ENCODE measurements around the gene EFHD2.

Gene EFHD2

DNA sequence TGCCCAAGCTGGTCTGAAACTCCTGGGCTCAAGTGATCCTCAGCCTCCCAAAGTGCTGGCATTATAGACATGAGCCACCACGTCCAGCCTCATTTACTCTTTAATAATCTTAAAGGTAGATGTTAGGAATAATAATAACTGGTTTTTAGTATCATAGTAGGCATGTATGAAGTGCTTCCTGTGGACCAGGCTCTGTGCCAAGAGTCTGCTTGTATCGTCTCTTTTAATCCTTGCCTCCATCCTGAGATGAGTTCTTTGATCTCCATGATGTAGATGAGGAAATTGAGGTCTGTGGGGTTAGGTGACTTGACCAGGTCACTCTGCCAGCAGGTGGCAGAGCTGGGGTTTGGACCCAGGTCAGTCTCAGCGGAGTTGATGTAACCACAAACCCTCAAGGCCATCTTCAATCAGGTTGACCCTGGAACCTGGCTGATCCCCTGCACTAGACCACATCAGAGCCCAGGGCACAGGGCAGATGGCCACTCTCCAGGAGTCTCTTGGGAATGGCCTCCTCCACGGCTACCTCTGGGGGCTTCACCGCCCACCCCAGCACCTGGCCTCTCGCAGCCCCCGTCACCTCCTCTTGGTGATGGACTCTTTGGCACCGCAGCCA, 11.3 kb downstream of the EFHD2 start:
- ATAC-seq = no peak
- no peak for TF ChIP-seq GLIS3 (CRISPR knock-in tag; IDR thresholded peaks at IDR 0.05)
- TF ChIP-seq, protein P1, sequence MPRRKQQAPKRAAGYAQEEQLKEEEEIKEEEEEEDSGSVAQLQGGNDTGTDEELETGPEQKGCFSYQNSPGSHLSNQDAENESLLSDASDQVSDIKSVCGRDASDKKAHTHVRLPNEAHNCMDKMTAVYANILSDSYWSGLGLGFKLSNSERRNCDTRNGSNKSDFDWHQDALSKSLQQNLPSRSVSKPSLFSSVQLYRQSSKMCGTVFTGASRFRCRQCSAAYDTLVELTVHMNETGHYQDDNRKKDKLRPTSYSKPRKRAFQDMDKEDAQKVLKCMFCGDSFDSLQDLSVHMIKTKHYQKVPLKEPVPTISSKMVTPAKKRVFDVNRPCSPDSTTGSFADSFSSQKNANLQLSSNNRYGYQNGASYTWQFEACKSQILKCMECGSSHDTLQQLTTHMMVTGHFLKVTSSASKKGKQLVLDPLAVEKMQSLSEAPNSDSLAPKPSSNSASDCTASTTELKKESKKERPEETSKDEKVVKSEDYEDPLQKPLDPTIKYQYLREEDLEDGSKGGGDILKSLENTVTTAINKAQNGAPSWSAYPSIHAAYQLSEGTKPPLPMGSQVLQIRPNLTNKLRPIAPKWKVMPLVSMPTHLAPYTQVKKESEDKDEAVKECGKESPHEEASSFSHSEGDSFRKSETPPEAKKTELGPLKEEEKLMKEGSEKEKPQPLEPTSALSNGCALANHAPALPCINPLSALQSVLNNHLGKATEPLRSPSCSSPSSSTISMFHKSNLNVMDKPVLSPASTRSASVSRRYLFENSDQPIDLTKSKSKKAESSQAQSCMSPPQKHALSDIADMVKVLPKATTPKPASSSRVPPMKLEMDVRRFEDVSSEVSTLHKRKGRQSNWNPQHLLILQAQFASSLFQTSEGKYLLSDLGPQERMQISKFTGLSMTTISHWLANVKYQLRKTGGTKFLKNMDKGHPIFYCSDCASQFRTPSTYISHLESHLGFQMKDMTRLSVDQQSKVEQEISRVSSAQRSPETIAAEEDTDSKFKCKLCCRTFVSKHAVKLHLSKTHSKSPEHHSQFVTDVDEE (CRISPR knock-in tag; IDR thresholded peaks at IDR 0.05) = no peak
- TF ChIP-seq, protein P2, sequence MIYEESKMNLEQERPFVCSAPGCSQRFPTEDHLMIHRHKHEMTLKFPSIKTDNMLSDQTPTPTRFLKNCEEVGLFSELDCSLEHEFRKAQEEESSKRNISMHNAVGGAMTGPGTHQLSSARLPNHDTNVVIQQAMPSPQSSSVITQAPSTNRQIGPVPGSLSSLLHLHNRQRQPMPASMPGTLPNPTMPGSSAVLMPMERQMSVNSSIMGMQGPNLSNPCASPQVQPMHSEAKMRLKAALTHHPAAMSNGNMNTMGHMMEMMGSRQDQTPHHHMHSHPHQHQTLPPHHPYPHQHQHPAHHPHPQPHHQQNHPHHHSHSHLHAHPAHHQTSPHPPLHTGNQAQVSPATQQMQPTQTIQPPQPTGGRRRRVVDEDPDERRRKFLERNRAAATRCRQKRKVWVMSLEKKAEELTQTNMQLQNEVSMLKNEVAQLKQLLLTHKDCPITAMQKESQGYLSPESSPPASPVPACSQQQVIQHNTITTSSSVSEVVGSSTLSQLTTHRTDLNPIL (CRISPR knock-in tag; IDR thresholded peaks at IDR 0.05; ENCODE audit: low read depth) = no peak

DNA sequence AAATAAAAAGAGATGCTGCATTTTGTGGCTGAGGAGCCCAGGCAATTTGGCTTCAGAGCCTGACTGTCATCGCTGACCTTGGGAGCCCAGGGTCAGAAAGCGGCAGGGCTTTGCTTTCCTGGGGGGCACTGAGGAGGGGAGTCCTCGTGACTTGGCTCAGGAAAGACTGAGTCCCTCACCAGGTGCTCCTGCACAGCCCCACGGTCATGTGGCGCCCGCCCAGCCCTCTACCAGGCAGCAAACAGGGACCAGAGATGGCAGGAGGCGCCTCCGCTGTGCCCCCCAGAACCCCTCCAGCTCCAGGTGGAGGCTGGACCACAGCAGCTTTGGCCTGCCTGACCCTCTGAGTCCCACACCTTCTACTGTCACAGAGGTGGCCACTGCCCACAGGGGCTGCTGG, 13.2 kb downstream of the EFHD2 start:
- TF ChIP-seq, protein P2 (CRISPR knock-in tag; IDR thresholded peaks at IDR 0.05; ENCODE audit: low read depth) = no peak
- TF ChIP-seq ARNTL (CRISPR knock-in tag; IDR thresholded peaks at IDR 0.05; ENCODE audit: borderline replicate concordance, low read depth) = no peak
- no peak for TF ChIP-seq CSDC2 (CRISPR knock-in tag; IDR thresholded peaks at IDR 0.05)
- no peak for TF ChIP-seq TCF4 (CRISPR knock-in tag; IDR thresholded peaks at IDR 0.05; ENCODE audit: borderline replicate concordance)
- TF ChIP-seq, protein P3, sequence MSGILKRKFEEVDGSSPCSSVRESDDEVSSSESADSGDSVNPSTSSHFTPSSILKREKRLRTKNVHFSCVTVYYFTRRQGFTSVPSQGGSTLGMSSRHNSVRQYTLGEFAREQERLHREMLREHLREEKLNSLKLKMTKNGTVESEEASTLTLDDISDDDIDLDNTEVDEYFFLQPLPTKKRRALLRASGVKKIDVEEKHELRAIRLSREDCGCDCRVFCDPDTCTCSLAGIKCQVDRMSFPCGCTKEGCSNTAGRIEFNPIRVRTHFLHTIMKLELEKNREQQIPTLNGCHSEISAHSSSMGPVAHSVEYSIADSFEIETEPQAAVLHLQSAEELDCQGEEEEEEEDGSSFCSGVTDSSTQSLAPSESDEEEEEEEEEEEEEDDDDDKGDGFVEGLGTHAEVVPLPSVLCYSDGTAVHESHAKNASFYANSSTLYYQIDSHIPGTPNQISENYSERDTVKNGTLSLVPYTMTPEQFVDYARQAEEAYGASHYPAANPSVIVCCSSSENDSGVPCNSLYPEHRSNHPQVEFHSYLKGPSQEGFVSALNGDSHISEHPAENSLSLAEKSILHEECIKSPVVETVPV (CRISPR knock-in tag; IDR thresholded peaks at IDR 0.05) = no peak
- no peak for TF ChIP-seq ZNF8 (CRISPR knock-in tag; IDR thresholded peaks at IDR 0.05)
- TF ChIP-seq ZNF70 (CRISPR knock-in tag; IDR thresholded peaks at IDR 0.05) = no peak
- no peak for TF ChIP-seq ISL1 (CRISPR knock-in tag; IDR thresholded peaks at IDR 0.05)
- TF ChIP-seq, protein P1 (CRISPR knock-in tag; IDR thresholded peaks at IDR 0.05) = no peak
- no peak for TF ChIP-seq ESRRG (CRISPR knock-in tag; IDR thresholded peaks at IDR 0.05)
- TF ChIP-seq ZFP30 (CRISPR knock-in tag; IDR thresholded peaks at IDR 0.05) = no peak
- no peak for TF ChIP-seq ZC3H10 (CRISPR knock-in tag; IDR thresholded peaks at IDR 0.05)
- ATAC-seq = no peak

DNA sequence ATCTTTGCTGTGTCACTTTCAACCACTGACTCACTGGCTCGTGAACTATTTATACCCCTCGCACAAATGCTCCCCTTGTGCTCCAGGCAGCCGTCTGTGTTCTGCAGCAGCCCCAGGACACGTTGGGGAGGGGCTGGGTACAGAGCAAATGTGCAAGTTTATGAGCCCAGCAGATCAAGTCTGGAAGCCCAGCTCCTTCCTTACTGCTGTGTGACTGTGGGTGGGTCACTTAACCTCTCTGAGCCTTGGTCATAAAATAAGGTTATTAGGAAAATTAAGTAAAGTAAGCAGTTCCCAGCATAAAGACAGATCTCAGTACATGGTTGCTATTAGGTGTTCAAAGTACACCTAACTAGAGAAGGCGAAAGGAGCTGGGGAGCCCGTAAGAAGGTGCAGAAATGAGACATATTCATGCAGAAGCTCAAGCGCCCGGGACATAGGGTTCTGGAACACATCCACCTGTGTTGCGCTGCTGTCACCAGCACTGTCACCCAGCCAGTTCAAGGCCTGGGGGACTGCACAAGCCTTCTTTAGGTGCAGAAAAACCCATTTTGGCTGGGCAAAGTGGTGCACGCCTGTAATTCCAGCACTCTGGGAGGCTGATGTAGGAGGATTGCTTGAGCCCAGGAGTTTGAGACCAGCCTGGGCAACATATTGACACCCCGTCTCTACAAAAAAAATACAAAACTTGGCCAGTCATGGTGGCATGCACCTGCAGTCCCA, 13.8 kb downstream of the EFHD2 start:
- TF ChIP-seq OSR1 (CRISPR knock-in tag; IDR thresholded peaks at IDR 0.05) (no peak), ISL1 (CRISPR knock-in tag; IDR thresholded peaks at IDR 0.05) (no peak)
- ATAC-seq = no peak

DNA sequence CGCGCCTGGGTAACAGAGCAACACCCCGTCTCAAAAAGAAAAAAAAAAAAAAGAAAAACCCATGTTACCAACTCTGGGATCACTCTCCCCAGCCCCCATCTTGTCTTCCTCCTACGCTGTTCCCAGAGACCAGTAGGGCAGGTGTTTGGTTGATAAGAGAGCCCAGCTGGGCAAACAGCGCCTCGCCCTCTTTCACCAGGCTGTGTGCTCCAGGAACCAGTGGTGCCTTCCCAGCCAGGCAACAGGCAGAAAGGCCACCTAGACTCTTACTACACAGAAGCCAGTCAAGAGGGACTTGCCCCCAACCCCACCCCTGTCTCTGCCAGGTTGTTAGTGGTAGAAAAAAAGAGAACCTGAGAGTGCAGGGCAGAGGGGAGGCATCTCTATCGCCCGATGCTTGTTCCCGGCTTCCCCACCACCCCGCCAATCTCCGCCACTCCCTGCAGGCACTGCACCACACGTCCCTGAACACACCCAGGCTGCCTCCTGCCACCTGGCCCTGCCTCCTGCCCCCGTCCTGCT, 14.5 kb downstream of the EFHD2 start:
- no peak for ATAC-seq
- TF ChIP-seq ZFP30 (CRISPR knock-in tag; IDR thresholded peaks at IDR 0.05) = no peak
- TF ChIP-seq GLIS3 (CRISPR knock-in tag; IDR thresholded peaks at IDR 0.05) = no peak
- TF ChIP-seq ZFP3 (CRISPR knock-in tag; IDR thresholded peaks at IDR 0.05) = no peak
- TF ChIP-seq, protein P4, sequence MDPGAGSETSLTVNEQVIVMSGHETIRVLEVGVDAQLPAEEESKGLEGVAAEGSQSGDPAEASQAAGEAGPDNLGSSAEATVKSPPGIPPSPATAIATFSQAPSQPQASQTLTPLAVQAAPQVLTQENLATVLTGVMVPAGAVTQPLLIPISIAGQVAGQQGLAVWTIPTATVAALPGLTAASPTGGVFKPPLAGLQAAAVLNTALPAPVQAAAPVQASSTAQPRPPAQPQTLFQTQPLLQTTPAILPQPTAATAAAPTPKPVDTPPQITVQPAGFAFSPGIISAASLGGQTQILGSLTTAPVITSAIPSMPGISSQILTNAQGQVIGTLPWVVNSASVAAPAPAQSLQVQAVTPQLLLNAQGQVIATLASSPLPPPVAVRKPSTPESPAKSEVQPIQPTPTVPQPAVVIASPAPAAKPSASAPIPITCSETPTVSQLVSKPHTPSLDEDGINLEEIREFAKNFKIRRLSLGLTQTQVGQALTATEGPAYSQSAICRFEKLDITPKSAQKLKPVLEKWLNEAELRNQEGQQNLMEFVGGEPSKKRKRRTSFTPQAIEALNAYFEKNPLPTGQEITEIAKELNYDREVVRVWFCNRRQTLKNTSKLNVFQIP (CRISPR knock-in tag; IDR thresholded peaks at IDR 0.05; ENCODE audit: borderline replicate concordance, low read depth) = no peak
- no peak for TF ChIP-seq CSDC2 (CRISPR knock-in tag; IDR thresholded peaks at IDR 0.05)
- no peak for TF ChIP-seq ARNTL (CRISPR knock-in tag; IDR thresholded peaks at IDR 0.05; ENCODE audit: borderline replicate concordance, low read depth)
- no peak for TF ChIP-seq PPARA (CRISPR knock-in tag; IDR thresholded peaks at IDR 0.05; ENCODE audit: borderline replicate concordance)
- TF ChIP-seq OSR1 (CRISPR knock-in tag; IDR thresholded peaks at IDR 0.05) = no peak
- TF ChIP-seq, protein P5, sequence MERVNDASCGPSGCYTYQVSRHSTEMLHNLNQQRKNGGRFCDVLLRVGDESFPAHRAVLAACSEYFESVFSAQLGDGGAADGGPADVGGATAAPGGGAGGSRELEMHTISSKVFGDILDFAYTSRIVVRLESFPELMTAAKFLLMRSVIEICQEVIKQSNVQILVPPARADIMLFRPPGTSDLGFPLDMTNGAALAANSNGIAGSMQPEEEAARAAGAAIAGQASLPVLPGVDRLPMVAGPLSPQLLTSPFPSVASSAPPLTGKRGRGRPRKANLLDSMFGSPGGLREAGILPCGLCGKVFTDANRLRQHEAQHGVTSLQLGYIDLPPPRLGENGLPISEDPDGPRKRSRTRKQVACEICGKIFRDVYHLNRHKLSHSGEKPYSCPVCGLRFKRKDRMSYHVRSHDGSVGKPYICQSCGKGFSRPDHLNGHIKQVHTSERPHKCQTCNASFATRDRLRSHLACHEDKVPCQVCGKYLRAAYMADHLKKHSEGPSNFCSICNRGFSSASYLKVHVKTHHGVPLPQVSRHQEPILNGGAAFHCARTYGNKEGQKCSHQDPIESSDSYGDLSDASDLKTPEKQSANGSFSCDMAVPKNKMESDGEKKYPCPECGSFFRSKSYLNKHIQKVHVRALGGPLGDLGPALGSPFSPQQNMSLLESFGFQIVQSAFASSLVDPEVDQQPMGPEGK (CRISPR knock-in tag; IDR thresholded peaks at IDR 0.05; ENCODE audit: borderline replicate concordance) = no peak
- TF ChIP-seq RARB (CRISPR knock-in tag; IDR thresholded peaks at IDR 0.05) = no peak

All from SK-N-SH treated with all-trans-retinoic acid at 6 μM for 48 hours (cell line).